HL-60 (cell line): ENCODE results near the gene HOXB8.

Source experiments
- DNase-seq, 2 experiments: peaks; one replicate each; pipeline ENCODE4 v3.0.0-alpha.2; 2010 to 2020; ENCODE audit warnings: low read depth in 1 of 2, low spot score in 1 of 2
- H3K27ac ChIP-seq: fragments of 250-450 bp; sonication (Bioruptor Pico); replicated peaks from 2 replicates; pipeline ENCODE4 v1.5.1; 2020; ENCODE audit warnings: mild to moderate bottlenecking, moderate library complexity
- H3K27me3 ChIP-seq: fragments of 250-450 bp; sonication (Bioruptor Pico); 2 replicates; pipeline ENCODE4 v1.5.1; 2021; ENCODE audit warnings: mild to moderate bottlenecking, moderate library complexity; ENCODE audit not compliant: insufficient read depth, poor library complexity, severe bottlenecking
- H3K4me3 ChIP-seq: replicated peaks from 2 replicates; pipeline ENCODE4 v1.5.1; 2011; ENCODE audit warnings: mild to moderate bottlenecking, control low read depth, low read length; ENCODE audit not compliant: insufficient read depth
- CTCF ChIP-seq: IDR thresholded peaks from one replicate; pipeline ENCODE4 v1.5.1; 2011; ENCODE audit warnings: low read length, control low read depth, inconsistent platforms; ENCODE audit not compliant: insufficient read depth
- GABPA ChIP-seq: IDR thresholded peaks from 2 replicates; pipeline ENCODE4 v1.6.1; 2012; ENCODE audit warnings: low read depth
- POLR2AphosphoS5 ChIP-seq: IDR thresholded peaks from 2 replicates; pipeline ENCODE4 v1.6.1; 2012; ENCODE audit warnings: low read depth
- SPI1 ChIP-seq: IDR thresholded peaks from 2 replicates; pipeline ENCODE4 v1.6.1; 2012; ENCODE audit warnings: low read depth, mild to moderate bottlenecking, borderline replicate concordance
- TF ChIP-seq, protein P1 (sequence below): IDR thresholded peaks from 2 replicates; pipeline ENCODE4 v1.6.1; 2012; ENCODE audit warnings: low read depth; ENCODE audit not compliant: insufficient replicate concordance

Gene HOXB8

DNA sequence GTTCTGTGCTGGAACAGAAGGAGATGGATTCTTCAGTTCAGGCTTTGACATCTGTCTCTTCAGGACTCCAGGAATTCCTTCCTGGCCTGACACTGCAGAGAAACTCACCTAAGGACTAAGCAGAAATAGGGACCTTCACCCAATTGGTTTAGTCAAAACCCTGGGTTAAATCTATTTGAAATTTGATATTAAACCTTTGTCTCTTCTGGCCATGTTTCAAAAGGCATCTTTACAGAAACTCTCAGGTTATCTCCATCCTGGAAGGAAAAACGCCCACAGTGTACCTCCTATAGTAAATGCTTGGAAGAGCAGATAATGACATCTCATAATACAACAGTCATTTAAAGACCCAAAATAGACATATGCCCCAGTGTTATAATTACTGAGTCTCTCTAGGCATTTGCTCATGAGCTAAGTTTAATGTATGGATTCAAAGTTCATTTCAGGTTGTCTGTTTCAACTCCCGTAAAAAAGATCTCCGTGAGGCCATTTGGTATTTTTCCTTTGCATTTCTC, 31.3 kb downstream of the HOXB8 start:
- Histone ChIP-seq H3K27me3 (peaks cover 92% of the 10 kb centered on the region), H3K4me3 (no peak overlapping the region), H3K27ac (no peak overlapping the region)
- DNase-seq: no peak
- TF ChIP-seq GABPA (no peak), CTCF (no peak), POLR2AphosphoS5 (no peak), SPI1 (no peak)

- Histone ChIP-seq H3K4me3 (no peak overlapping the region), H3K27ac (no peak overlapping the region), H3K27me3 (peaks cover 89% of the 10 kb centered on the region)
- no peak for DNase-seq
- TF ChIP-seq POLR2AphosphoS5 (no peak), SPI1 (no peak), GABPA (no peak), CTCF (no peak)
- TF ChIP-seq, protein P1, sequence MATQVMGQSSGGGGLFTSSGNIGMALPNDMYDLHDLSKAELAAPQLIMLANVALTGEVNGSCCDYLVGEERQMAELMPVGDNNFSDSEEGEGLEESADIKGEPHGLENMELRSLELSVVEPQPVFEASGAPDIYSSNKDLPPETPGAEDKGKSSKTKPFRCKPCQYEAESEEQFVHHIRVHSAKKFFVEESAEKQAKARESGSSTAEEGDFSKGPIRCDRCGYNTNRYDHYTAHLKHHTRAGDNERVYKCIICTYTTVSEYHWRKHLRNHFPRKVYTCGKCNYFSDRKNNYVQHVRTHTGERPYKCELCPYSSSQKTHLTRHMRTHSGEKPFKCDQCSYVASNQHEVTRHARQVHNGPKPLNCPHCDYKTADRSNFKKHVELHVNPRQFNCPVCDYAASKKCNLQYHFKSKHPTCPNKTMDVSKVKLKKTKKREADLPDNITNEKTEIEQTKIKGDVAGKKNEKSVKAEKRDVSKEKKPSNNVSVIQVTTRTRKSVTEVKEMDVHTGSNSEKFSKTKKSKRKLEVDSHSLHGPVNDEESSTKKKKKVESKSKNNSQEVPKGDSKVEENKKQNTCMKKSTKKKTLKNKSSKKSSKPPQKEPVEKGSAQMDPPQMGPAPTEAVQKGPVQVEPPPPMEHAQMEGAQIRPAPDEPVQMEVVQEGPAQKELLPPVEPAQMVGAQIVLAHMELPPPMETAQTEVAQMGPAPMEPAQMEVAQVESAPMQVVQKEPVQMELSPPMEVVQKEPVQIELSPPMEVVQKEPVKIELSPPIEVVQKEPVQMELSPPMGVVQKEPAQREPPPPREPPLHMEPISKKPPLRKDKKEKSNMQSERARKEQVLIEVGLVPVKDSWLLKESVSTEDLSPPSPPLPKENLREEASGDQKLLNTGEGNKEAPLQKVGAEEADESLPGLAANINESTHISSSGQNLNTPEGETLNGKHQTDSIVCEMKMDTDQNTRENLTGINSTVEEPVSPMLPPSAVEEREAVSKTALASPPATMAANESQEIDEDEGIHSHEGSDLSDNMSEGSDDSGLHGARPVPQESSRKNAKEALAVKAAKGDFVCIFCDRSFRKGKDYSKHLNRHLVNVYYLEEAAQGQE: no peak
These were observed 32.4 kb downstream of the HOXB8 start for GRCh38 chr17:48582750-48583069.

DNA sequence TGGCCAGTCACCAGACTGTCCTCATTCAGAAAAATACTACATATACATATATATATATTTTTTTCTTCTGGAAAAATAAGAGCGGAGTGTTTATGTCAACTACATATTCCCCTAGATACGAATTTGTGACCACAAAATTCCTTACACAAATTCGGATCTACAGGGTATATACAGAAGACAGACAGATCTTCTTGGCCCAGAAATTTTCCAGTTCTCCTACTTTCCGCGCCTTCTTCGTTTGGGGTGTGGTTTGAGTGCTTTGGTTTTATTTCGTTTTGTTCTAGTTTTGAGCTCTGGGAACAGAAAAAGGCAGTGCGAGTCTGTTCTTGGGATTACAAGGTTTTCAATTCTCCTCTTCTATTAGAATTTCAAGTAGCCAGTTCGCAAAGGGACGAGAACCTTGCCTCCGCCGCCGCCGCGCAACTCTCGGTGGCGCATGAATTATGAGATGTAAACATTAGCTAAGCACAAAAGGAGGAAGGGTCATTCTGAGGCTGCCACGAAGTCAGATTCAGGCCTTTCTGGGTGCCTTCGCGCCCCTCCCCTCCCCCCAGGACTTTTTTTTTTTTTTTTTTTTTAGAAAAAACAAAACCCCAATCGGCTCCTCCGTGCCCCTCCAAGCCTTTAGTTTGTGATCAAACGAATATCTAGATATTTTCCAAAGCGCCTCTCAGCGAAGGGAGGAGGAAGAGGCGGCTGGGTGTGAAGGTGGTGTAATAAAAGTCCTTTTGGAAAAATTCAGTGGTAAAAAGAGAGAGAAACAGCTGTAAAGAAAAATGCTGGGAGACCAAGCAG, 35.1 kb downstream of the HOXB8 start:
- no peak overlapping the region for H3K27ac ChIP-seq
- no peak for TF ChIP-seq SPI1
- no peak for TF ChIP-seq CTCF
- TF ChIP-seq, protein P1: no peak
- TF ChIP-seq POLR2AphosphoS5: no peak
- TF ChIP-seq GABPA: no peak
- DNase-seq: no peak
- H3K4me3 ChIP-seq: no peak overlapping the region
- peaks cover 89% of the 10 kb centered on the region for H3K27me3 ChIP-seq

- Histone ChIP-seq H3K27me3 (peaks cover 91% of the 10 kb centered on the region), H3K4me3 (no peak overlapping the region), H3K27ac (no peak overlapping the region)
- no peak for DNase-seq
- TF ChIP-seq POLR2AphosphoS5 (no peak), SPI1 (no peak), GABPA (no peak), CTCF (no peak)
- TF ChIP-seq, protein P1: no peak
These were observed 35.7 kb downstream of the HOXB8 start for GRCh38 chr17:48579471-48579759.
